GM12873 (cell line): ENCODE measurements around the gene GRID2.

ENCODE experiments used
- TF ChIP-seq, protein P1 (sequence below): IDR thresholded peaks from 2 replicates; pipeline ENCODE4 v1.5.1; 2012; ENCODE audit warnings: low read depth, mild to moderate bottlenecking, moderate library complexity, low read length, control low read depth; ENCODE audit not compliant: insufficient read depth; ENCODE audit errors: missing control alignments

Gene GRID2

GRCh38 chr4:93355411-93355810, 1051.6 kb downstream of the GRID2 start:
- TF ChIP-seq, protein P1, sequence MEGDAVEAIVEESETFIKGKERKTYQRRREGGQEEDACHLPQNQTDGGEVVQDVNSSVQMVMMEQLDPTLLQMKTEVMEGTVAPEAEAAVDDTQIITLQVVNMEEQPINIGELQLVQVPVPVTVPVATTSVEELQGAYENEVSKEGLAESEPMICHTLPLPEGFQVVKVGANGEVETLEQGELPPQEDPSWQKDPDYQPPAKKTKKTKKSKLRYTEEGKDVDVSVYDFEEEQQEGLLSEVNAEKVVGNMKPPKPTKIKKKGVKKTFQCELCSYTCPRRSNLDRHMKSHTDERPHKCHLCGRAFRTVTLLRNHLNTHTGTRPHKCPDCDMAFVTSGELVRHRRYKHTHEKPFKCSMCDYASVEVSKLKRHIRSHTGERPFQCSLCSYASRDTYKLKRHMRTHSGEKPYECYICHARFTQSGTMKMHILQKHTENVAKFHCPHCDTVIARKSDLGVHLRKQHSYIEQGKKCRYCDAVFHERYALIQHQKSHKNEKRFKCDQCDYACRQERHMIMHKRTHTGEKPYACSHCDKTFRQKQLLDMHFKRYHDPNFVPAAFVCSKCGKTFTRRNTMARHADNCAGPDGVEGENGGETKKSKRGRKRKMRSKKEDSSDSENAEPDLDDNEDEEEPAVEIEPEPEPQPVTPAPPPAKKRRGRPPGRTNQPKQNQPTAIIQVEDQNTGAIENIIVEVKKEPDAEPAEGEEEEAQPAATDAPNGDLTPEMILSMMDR = no peak

DNA sequence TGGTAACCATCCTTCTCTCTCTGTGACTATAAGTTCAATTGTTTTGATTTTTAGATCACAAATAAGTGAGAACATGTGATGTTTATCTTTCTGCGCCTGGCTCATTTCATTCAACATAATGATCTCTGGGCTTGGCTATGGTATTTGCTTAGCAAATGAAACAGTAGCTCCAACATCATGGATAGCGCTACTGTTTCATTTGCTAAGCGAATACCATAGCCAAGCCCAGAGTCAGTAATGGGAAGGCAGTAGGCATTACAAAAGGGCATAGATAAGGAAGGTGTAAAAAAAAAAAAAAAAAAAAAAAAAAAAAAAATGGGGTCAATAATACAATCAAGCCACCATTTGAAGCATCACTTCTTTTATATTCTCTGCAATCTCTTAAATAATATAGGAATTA, 1055.8 kb downstream of the GRID2 start:
- TF ChIP-seq, protein P1 = no peak

GRCh38 chr4:93368968-93369367, 1065.2 kb downstream of the GRID2 start:
- TF ChIP-seq, protein P1 = no peak

DNA sequence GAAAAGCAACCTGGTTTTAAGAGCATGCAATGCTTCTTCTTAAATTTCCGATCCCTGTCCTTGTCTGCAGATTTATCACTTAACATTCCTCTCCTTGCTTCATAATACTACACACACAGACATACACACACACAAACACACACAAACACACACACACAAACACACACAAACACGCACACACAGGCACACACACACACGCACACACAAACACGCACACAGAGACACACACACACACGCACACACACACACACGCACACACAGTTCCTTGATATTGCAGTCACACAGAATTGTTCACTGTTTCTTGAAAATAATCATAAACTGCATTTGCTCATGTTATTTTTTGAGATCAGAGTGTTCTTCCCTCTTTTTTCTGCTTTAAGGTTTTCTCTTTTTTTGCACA, 1066.5 kb downstream of the GRID2 start:
- TF ChIP-seq, protein P1 = no peak

GRCh38 chr4:93373893-93374860, 1070.4 kb downstream of the GRID2 start:
- TF ChIP-seq, protein P1 = no peak

GRCh38 chr4:93384241-93384640, 1080.5 kb downstream of the GRID2 start:
- TF ChIP-seq, protein P1 = no peak

GRCh38 chr4:93384887-93385286, 1081.1 kb downstream of the GRID2 start:
- TF ChIP-seq, protein P1 = no peak
